Measurements from ENCODE around the gene UBE2E3. TPM values are rescaled to one million over a fixed set of nuclear protein-coding genes. Genes with fewer than 3 reads are reported as not detected.

The UBE2E3 gene
- total RNA-seq, 1 experiment from 2014 or later: 40.0 TPM

DNA sequence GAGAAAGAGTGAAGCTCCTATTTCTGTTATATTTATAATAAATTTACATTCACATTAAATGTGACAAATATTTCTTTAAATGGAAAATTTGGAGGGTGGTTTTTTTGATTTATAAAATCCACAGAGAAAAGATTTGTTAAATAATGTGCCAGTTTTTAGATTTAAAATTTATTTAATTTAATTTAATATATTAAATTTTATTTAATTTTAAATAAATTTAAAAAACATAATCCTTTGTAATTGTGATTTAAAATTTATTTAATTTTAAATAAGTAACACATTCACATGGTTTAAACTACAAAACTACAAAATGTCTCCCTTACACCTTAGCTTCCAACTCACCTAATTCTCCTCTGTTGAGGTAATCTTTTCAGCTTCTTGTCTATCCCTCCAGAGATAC is 123.3 kb downstream of the UBE2E3 start:
- in situ Hi-C loops (cut with HindIII; ENCODE audit: low pct_unique_long_range_greater_than_20kb, low sequenced_read_pairs): no loop called here
- no peak for DNase-seq (ENCODE audit: low read depth, low spot score)

DNA sequence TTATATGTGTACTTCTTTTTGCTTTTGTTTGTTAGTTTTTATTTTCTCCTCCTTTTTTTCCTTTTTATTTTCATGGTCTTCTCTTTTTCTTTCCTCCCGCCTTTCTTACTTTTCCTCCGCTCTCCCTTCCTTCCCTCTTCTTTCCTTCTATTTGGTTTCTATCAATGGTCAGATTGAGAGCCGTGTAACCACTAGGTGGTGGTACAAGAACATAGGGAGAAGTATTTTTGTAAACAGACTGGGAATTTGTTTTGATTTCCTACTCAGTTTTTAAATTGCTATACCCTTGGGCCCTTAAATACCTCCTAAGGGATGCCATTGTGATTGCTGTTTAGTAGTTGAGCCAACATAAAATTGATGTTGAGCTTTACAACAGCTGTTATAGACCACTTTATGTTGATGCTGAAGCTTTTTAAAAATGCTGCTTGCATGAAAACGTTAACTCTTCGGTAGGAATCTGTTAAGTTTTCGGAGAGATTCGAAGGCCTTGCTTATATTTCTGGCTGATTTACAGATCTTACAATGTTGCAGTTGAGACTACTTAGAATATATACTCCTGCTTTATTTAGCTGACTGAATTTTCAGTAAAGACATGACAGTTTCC is 124.2 kb downstream of the UBE2E3 start:
- DNase-seq (ENCODE audit: low read depth, low spot score): peak; percentile 77

DNA sequence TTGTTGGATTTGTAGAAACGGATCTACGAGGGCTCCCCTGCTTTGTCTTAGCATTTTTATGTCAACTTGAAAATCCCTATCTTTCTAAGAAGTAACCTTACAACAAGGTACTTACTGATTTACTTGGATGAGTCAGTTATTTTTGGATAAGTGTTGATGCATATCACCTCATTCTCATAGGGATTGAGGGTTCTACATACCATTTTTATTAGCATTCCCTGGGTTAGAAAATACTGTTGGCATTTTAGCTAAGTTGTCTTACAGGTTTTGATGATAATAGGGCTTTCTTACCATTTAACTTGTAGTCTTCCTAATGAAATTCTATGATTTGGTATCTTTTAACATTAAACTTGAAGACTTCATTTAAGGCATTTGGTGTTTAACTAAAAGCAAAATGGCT is 125.2 kb downstream of the UBE2E3 start:
- in situ Hi-C loops (cut with HindIII; ENCODE audit: low pct_unique_long_range_greater_than_20kb, low sequenced_read_pairs): no loop called here
- no peak for DNase-seq (ENCODE audit: low read depth, low spot score)

More for the DNA sequence above, 124.2 kb downstream of the UBE2E3 start:
- in situ Hi-C loops (cut with HindIII; ENCODE audit: low pct_unique_long_range_greater_than_20kb, low sequenced_read_pairs): no loop called here

DNA sequence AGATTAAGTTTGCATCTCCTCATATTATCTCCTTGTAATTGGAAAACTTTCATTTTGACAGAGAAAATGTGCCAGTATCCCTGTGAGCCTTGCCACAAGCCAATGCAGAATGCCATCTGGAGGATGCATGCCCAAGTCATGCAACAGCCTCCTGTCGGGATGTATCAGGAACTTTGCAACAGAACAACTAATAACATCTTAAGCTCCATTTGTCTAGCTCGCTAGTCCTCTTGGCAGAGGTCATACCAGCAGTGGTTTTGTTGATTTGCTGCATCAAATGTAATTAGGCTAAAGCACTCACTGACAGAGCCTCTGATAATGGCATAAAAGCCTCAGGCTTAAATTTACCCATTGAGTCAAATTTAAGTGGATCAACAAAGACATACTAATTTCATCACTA is 125.8 kb downstream of the UBE2E3 start:
- in situ Hi-C loops (cut with HindIII; ENCODE audit: low pct_unique_long_range_greater_than_20kb, low sequenced_read_pairs): no loop called here

DNA sequence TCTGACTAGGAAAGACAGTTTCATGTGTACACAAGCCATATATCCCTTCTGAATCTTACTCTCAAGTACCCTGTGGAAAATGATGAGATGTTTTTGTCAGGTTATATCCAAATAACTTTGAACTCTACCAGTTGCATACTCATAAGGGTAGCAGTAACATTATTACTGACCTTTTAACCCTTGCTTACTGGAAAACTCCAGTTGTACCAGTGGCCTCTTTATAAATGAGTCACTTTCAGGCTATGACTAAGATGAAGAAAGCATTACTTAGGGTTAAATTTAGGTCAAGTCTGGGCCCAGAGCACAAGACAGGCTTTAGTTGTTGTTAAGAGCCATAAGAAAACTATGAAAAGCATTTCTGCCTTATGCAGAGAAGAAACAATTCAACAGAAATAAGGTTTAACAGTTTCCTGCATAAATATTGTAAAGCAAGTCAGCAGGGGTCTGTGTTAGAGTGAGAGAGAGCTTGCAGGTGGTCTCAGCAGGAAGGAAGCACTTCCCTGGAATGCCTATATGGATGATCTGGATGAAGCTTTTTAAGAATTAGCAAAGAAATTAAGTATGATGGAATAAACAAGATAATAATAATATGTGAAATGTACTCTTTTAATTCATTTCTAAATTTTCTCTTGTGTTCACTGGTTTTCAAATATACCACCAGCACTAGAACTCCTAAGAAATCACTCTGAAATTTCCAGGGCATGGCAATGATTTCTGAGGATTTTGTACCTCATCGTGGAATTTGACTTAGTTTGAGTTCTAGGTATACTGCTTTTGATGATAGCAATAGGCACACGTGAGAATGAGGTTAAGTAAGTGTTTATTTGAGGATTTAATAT is 126.6 kb downstream of the UBE2E3 start:
- in situ Hi-C loops (cut with HindIII; ENCODE audit: low pct_unique_long_range_greater_than_20kb, low sequenced_read_pairs): no loop called here
- DNase-seq (ENCODE audit: low read depth, low spot score): peak; percentile 27

More for the DNA sequence above, 125.8 kb downstream of the UBE2E3 start:
- DNase-seq (ENCODE audit: low read depth, low spot score): no peak

DNA sequence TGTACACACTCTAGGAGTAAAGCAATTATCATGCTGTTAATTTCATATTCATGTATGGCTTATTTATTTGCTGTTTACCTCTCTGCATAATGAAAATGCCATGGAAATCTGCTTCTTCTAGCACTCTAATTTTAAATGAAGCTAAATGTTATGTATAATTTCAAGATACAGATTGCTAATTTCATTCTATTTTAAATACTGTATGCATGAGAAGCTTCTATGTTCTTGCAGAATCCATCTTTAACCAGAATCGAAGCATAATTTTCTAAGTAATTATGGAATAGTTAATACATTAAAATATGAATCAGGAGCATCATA is 127.2 kb downstream of the UBE2E3 start:
- DNase-seq (ENCODE audit: low read depth, low spot score): no peak
- in situ Hi-C loops (cut with HindIII; ENCODE audit: low pct_unique_long_range_greater_than_20kb, low sequenced_read_pairs): no loop called here

DNA sequence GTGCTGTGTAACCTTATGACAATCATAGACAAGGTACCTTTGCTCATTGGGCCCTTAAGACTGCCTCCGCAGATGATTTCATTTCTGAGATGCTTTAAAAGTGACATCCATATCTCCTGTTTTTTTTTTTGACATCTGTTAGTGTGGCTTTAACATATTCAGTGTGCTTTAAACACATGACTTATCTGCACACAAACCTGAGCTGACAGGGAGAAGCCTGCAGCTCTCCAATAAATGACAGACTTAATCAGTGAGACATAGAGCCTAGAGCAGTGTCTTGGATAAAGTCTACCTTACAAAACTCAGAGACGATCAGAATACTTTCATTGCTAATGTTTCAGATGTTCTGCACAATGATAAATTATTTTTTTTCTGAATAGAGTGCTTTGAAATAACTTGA is 130.7 kb downstream of the UBE2E3 start:
- in situ Hi-C loops (cut with HindIII; ENCODE audit: low pct_unique_long_range_greater_than_20kb, low sequenced_read_pairs): no loop called here
- no peak for DNase-seq (ENCODE audit: low read depth, low spot score)

DNA sequence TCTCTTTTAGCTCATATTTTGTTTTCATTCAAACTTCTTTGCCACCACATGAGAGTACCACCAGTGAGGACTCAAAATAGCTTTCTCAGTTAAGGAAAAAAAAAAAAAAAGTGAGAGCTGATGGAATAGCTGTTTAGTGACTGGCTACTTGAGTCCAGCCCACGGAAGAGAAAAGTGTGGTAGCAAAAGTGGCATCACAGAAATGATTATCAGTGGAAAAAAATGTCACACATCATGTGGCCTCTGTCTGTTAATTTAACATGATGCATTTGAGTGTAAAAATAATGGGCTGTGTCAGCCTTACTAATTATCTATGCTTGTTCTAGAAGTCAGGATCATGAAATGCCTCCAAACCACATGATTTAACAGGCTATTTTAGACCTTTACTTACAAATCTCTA is 132.5 kb downstream of the UBE2E3 start:
- DNase-seq (ENCODE audit: low read depth, low spot score): no peak
- in situ Hi-C loops (cut with HindIII; ENCODE audit: low pct_unique_long_range_greater_than_20kb, low sequenced_read_pairs): no loop called here

Data from SK-MEL-5 (cell line).